Endodermal cell (in vitro differentiated cells): Measurements from ENCODE around the gene ACOT7. TPM values are rescaled to one million over a fixed set of nuclear protein-coding genes. Genes with fewer than 3 reads are reported as not detected.

Source experiments
- DNase-seq: peaks from one replicate; pipeline ENCODE4 v3.0.0-alpha.2; 2017
- H3K27ac ChIP-seq: 2 replicates; pipeline ENCODE4 v1.5.1; 2013; ENCODE audit warnings: mild to moderate bottlenecking, low read depth, low read length, moderate library complexity
- H3K27me3 ChIP-seq: 2 replicates; pipeline ENCODE4 v1.6.1; 2013; ENCODE audit warnings: mild to moderate bottlenecking, low read length, moderate library complexity; ENCODE audit not compliant: insufficient read depth, control insufficient read depth, poor library complexity, severe bottlenecking
- H3K36me3 ChIP-seq: 2 replicates; pipeline ENCODE4 v1.7.0; 2013; ENCODE audit warnings: mild to moderate bottlenecking, low read length, moderate library complexity; ENCODE audit not compliant: control insufficient read depth, insufficient read depth
- H3K4me1 ChIP-seq: one replicate; pipeline ENCODE4 v1.7.0; 2013; ENCODE audit warnings: low read length; ENCODE audit not compliant: control insufficient read depth, insufficient read depth
- H3K4me3 ChIP-seq: 2 replicates; pipeline ENCODE4 v1.5.1; 2013; ENCODE audit warnings: mild to moderate bottlenecking, low read length, moderate library complexity
- H3K9ac ChIP-seq: 2 replicates; pipeline ENCODE4 v1.6.1; 2013; ENCODE audit warnings: mild to moderate bottlenecking, low read length, moderate library complexity; ENCODE audit not compliant: poor library complexity, severe bottlenecking; ENCODE audit errors: extremely low read depth
- H3K9me3 ChIP-seq: 2 replicates; pipeline ENCODE4 v1.6.1; 2013; ENCODE audit warnings: mild to moderate bottlenecking, low read length, moderate library complexity; ENCODE audit not compliant: control insufficient read depth
- H3K27ac Mint-ChIP-seq: 2 replicates; pipeline ENCODE4 v1.8.0; 2020; ENCODE audit warnings: mixed read lengths
- H3K27me3 Mint-ChIP-seq: 2 replicates; pipeline ENCODE4 v1.8.0; 2021; ENCODE audit warnings: mild to moderate bottlenecking, mixed read lengths; ENCODE audit not compliant: insufficient read depth
- H3K36me3 Mint-ChIP-seq: 2 replicates; pipeline ENCODE4 v1.8.0; 2020; ENCODE audit warnings: low read depth, mixed read lengths
- H3K4me1 Mint-ChIP-seq: 2 replicates; pipeline ENCODE4 v1.8.0; 2020; ENCODE audit warnings: mixed read lengths
- H3K4me3 Mint-ChIP-seq: 2 replicates; pipeline ENCODE4 v1.8.0; 2020; ENCODE audit warnings: mild to moderate bottlenecking, moderate library complexity, mixed read lengths
- H3K9me3 Mint-ChIP-seq: 2 replicates; pipeline ENCODE4 v1.8.0; 2020; ENCODE audit warnings: mild to moderate bottlenecking, mixed read lengths
- WGBS, 2 experiments: methylation state at CpG; one replicate each; pipeline versions ENCODE4 v1.1.5 to v1.1.7; 2013; ENCODE audit warnings: missing lambda C conversion rate in 2 of 2, mixed read lengths in 1 of 2; ENCODE audit not compliant: insufficient coverage in 1 of 2, insufficient read length in 1 of 2; 5-methylcytosine and 5-hydroxymethylcytosine counted together
- total RNA-seq, 2 donors: library from RNA; stranded (reverse); fragmentation: NEBNext Ultra II Directional in 1 of 2; extraction: Animal tissue kit (Norgen Biotek cat#: 25700) in 1 of 2; gene quantifications; 2 replicates in 1 of 2; 3 replicates in 1 of 2; pipeline ENCODE4 v1.2.1, GENCODE V29; 2021
- TF ChIP-seq, protein P1 (sequence below): fragments of 200-600 bp; sonication (generic); conservative IDR thresholded peaks from 2 replicates; pipeline ENCODE4 v1.5.0; 2021; ENCODE audit warnings: antibody characterized with exemption, mild to moderate bottlenecking

Gene ACOT7
- total RNA-seq, 2 donors from 2014 or later = 51.3 to 70.7 TPM

DNA sequence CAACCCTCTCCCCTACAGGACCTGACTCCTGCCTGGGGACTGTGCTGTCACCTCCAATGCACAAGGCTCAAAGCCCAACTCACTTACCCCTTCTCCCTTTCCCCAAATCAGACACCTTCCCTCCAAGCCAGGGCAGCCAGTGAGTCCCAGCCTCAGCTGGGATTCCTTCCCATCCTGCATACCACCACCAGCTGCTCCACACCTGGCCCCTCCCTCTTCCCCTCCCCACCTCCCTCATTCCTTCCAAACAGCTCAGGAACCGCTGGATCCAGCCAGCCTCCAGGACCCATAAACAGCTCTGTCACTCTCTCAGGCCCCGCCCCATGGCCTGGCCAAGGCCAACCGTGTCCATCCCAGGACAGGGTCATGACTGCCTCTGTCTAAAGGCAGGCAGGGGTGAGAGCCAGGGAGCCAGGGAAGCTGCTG lies 41.4 kb downstream of the ACOT7 start:
- H3K4me1 ChIP-seq = no peaks in the 10 kb centered on the region
- Mint-ChIP-seq H3K9me3 (no peaks in the 10 kb centered on the region), H3K27ac (peak overlapping the region; percentile 86), H3K27me3 (no peaks in the 10 kb centered on the region), H3K36me3 (peaks cover 2% of the 10 kb centered on the region), H3K4me1 (no peaks in the 10 kb centered on the region), H3K4me3 (no peak overlapping the region)
- H3K36me3 ChIP-seq = no peaks in the 10 kb centered on the region
- H3K9me3 ChIP-seq = no peaks in the 10 kb centered on the region
- no peak overlapping the region for H3K4me3 ChIP-seq
- H3K9ac ChIP-seq = no peak overlapping the region
- WGBS, 2 experiments = 56 to 70% methylated on average over 2 to 3 of the region's 3 CpGs
- no peaks in the 10 kb centered on the region for H3K27me3 ChIP-seq
- peak; percentile 92 for DNase-seq
- TF ChIP-seq, protein P1, sequence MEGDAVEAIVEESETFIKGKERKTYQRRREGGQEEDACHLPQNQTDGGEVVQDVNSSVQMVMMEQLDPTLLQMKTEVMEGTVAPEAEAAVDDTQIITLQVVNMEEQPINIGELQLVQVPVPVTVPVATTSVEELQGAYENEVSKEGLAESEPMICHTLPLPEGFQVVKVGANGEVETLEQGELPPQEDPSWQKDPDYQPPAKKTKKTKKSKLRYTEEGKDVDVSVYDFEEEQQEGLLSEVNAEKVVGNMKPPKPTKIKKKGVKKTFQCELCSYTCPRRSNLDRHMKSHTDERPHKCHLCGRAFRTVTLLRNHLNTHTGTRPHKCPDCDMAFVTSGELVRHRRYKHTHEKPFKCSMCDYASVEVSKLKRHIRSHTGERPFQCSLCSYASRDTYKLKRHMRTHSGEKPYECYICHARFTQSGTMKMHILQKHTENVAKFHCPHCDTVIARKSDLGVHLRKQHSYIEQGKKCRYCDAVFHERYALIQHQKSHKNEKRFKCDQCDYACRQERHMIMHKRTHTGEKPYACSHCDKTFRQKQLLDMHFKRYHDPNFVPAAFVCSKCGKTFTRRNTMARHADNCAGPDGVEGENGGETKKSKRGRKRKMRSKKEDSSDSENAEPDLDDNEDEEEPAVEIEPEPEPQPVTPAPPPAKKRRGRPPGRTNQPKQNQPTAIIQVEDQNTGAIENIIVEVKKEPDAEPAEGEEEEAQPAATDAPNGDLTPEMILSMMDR = no peak
- H3K27ac ChIP-seq = no peak overlapping the region

DNA sequence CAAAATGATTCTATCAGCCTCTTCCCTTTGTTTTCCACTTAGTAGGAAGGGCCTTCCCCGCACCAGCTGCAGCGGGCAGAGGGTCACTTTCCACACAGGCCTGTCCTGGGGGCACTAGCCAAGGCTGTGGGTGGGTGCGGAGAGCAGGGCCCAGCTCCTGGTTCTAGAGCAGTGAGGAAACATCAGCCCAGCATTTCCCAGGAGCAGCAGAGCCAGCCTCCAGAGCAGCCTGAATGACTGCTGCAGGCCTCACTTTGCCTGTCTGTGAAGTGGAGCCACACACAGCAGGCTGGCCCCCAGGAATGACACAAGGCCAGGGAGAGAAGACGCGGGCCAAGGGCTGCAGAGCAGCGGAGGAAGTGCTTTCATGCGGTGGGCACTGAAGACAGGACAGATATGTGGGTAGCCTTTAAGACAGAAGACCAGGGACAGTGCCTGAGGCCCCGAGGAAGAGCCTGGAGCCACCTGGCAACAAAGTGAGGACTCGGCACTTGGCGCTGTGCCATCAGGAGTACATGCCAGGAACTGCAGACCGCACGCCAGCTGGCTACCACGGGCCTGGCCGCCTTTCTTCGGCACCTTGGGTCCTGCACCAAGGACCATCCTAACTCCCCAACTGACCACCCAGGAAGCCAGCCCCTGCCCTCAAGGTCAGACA lies 42.0 kb downstream of the ACOT7 start:
- TF ChIP-seq, protein P1 = no peak
- Mint-ChIP-seq H3K4me3 (no peak overlapping the region), H3K36me3 (peaks cover 2% of the 10 kb centered on the region), H3K4me1 (no peaks in the 10 kb centered on the region), H3K27ac (peak overlapping the region; percentile 86), H3K9me3 (no peaks in the 10 kb centered on the region), H3K27me3 (no peaks in the 10 kb centered on the region)
- Histone ChIP-seq H3K36me3 (no peaks in the 10 kb centered on the region), H3K4me1 (no peaks in the 10 kb centered on the region), H3K4me3 (no peak overlapping the region), H3K27me3 (no peaks in the 10 kb centered on the region), H3K27ac (no peak overlapping the region), H3K9ac (no peak overlapping the region), H3K9me3 (no peaks in the 10 kb centered on the region)
- WGBS, 2 experiments = 93 to 95% methylated on average over 12 to 15 of the region's 15 CpGs
- no peak for DNase-seq

DNA sequence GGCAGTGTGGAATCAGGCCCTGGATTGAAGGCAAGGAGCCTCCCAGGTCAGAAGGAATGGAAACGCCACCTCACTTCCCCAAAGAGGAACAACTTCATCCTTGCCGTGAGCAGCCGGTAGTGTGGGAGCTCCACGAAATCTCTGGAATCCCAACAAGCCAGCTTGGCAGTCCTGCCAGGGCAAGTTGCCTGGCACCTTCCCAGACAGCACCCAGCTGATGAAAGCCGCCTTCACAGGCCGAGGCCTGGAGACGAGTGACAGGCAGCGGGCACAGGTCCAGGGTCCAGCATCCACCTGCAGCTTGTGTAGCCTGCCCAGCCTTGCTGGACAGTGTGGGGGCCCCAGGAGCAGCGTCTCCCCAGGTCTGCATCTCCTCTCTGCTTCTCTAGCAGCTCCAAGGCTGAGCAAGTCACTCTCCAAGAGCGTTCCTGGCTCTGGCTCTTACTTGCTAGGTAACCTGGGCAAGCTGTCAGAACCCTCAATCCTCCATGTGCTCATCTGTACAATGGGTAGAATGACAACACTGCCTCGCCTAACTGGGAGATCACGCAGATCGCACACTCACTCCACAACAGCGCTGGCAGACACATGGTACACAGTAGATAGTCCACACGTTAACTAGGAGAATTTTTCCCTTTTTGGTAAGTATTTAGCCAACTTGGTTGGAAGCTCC lies 43.0 kb downstream of the ACOT7 start:
- no peak overlapping the region for H3K9ac ChIP-seq

More for the DNA sequence above, 43.0 kb downstream of the ACOT7 start:
- Mint-ChIP-seq H3K9me3 (no peaks in the 10 kb centered on the region), H3K27me3 (no peaks in the 10 kb centered on the region), H3K4me1 (no peaks in the 10 kb centered on the region), H3K27ac (no peak overlapping the region), H3K4me3 (no peak overlapping the region), H3K36me3 (peaks cover 2% of the 10 kb centered on the region)
- 91 to 95% methylated on average over 9 to 15 of the region's 15 CpGs for WGBS, 2 experiments
- no peak overlapping the region for H3K27ac ChIP-seq
- no peak for DNase-seq
- H3K36me3 ChIP-seq = no peaks in the 10 kb centered on the region
- no peak overlapping the region for H3K4me3 ChIP-seq
- no peaks in the 10 kb centered on the region for H3K27me3 ChIP-seq
- TF ChIP-seq, protein P1 = no peak
- no peaks in the 10 kb centered on the region for H3K9me3 ChIP-seq
- no peaks in the 10 kb centered on the region for H3K4me1 ChIP-seq
